Large intestine (tissue), 3 donors: ENCODE measurements around the gene TRMT44. TPM values are rescaled to one million over a fixed set of nuclear protein-coding genes. Genes with fewer than 3 reads are reported as not detected.
"Not testable (repeated sequence)": the region's sequence is repeated elsewhere in the genome, so short reads cannot be mapped to it uniquely, and the experiment has no call there.

Experiments
- DNase-seq, 2 donors: peaks; one replicate each; pipeline versions ENCODE4 v3.0.0 to v3.0.0-alpha.2; 2013
- H3K27ac ChIP-seq: one replicate; pipeline ENCODE4 v1.5.1; 2013; ENCODE audit warnings: low read length
- H3K27me3 ChIP-seq: 2 replicates; pipeline ENCODE4 v1.6.1; 2013; ENCODE audit warnings: low read length; ENCODE audit not compliant: control insufficient read depth, insufficient read depth
- H3K36me3 ChIP-seq: 2 replicates; pipeline ENCODE4 v1.6.1; 2013; ENCODE audit warnings: low read length; ENCODE audit not compliant: control insufficient read depth, insufficient read depth
- H3K4me1 ChIP-seq: one replicate; pipeline ENCODE4 v1.6.1; 2013; ENCODE audit warnings: low read length; ENCODE audit not compliant: control insufficient read depth, insufficient read depth
- H3K4me3 ChIP-seq: one replicate; pipeline ENCODE4 v1.5.1; 2013; ENCODE audit warnings: low read length
- H3K9me3 ChIP-seq: one replicate; pipeline ENCODE4 v1.6.1; 2013; ENCODE audit warnings: mild to moderate bottlenecking, low read depth, low read length, moderate library complexity; ENCODE audit not compliant: control insufficient read depth
- WGBS: methylation state at CpG from one replicate; pipeline ENCODE4 v1.1.5; 2013; ENCODE audit warnings: low lambda C conversion rate; ENCODE audit not compliant: insufficient coverage; 5-methylcytosine and 5-hydroxymethylcytosine counted together
- polyA plus RNA-seq: library from polyadenylated mRNA; unstranded; fragments of 120-200 nt; gene quantifications from one replicate; pipeline ENCODE4 v1.2.1, GENCODE V29; 2013

Gene TRMT44
- polyA plus RNA-seq, 1 donor: 13.1 TPM

DNA sequence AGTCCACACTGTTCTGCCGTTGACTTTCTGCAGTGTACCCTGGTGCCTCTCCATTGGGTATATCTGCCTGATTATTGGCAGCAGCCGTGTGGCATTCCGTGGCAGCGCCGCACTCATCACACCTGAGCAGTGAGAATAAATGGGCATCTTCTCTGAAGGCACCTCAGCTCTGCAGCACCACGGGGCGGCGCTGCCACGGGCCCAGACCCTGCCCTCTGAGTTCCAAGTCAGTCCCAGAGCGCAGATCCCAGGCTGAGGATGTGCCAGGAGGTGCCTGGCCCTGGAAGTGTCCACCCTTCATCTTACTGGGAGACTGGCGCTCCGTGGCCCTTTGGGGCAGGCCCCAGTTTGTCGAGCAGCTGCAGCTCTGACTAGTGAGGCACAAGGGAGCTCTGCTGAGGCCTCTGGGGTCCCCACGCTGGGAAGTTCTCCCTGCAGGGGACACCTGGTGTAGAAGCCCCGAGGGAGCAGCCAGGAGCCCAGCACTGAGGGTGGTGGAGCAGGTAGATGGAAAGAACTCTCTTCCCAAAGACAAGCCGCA, 36.6 kb downstream of the TRMT44 start:
- Histone ChIP-seq H3K9me3 (no peaks in the 10 kb centered on the region), H3K4me1 (peaks cover 3% of the 10 kb centered on the region), H3K27ac (no peak overlapping the region), H3K36me3 (peaks cover 24% of the 10 kb centered on the region), H3K27me3 (no peaks in the 10 kb centered on the region), H3K4me3 (no peak overlapping the region)
- no peak for DNase-seq
- no CpG with 5 or more reads among the region's 16 CpGs for WGBS

DNA sequence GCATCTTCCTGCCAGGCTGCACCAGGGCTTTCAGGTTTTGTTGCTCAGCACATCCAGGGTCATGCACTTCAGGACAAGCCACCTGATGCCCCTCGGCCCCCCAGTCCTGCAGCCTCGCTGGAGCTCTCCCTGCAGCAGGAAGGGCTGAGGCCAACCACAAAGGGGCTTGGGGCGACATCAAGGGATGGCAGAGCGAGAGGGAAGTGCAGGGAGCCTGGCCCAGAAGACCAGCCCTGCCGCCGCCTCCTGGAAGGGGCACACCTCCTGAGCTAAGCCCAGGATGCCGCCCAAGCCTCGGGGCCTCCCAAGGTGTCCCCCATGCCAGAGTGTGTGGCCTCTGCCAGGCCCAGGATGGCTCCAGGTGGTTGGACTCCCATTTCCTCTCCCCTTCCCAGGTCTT, 37.1 kb downstream of the TRMT44 start:
- peaks cover 24% of the 10 kb centered on the region for H3K36me3 ChIP-seq
- H3K4me3 ChIP-seq: no peak overlapping the region
- H3K4me1 ChIP-seq: peaks cover 3% of the 10 kb centered on the region
- no peak for DNase-seq
- no peak overlapping the region for H3K27ac ChIP-seq
- no peaks in the 10 kb centered on the region for H3K9me3 ChIP-seq
- no peaks in the 10 kb centered on the region for H3K27me3 ChIP-seq
- WGBS: no CpG with 5 or more reads among the region's 8 CpGs

DNA sequence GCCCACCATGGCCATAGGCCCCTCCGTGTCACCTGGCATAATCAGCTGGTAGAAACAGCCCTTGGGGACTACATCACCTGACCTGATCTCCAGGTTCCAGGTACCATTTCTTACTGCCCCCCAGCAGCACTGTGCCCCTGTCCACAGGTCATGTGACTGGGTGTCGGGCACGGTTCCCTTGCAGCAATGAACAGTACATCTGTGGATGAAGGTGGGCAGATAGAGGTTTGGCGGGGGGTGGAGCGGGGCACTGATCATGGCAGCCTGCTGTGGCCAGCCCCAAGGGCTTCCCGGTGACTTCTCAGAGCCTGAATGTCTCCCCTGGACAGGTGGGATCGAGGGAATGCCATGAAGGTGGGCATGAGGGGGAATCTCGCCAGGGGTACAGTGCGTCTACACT, 37.8 kb downstream of the TRMT44 start:
- WGBS: no CpG with 5 or more reads among the region's 9 CpGs
- Histone ChIP-seq H3K4me1 (no peaks in the 10 kb centered on the region), H3K27ac (no peak overlapping the region), H3K4me3 (no peak overlapping the region), H3K9me3 (no peaks in the 10 kb centered on the region), H3K27me3 (no peaks in the 10 kb centered on the region), H3K36me3 (peaks cover 24% of the 10 kb centered on the region)
- no peak for DNase-seq

DNA sequence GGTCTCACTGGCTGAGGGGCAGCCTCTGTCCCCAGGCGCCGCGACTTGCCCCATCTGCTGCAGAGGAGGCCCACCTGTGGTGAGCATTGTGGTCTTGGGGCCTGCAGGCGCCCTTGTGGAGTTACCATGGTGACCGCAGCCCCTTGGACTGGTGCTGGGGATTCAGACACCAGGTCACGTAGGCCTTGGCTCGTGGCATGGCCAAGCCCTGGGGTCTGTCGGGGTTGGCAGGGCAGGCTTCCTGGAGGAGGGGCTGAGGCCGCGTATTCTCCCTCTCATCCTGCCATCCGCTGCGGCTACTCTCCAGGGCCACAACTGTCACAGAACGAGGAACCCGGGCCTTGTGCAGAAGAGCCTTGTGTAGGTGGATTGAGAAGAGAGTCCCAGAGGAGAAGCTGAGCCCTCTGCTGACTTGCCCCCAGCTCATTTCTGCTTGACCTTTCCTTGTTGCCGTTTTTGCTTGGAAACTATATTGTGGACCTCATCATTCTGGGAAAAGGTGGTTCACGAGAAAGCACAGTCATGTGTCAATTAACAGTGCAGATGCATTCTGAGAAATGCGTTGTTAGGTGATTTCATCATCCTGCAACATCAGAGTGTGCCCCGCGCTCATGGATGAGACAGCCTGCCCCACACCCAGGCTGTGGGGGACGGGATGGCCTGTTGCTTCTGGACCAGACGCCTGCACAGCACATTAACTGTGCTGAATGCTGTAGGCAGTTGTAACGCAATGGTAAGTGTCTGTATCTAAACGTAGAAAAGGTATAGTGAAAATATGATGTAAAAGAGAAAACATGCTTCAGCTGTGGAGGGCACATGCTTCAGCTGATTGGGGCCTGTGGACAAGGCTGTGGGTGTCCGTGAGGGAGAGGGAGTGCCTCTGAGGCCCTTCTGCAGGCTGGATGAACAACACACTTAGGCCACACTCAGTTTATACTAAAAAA, 38.5 kb downstream of the TRMT44 start:
- Histone ChIP-seq H3K4me3 (no peak overlapping the region), H3K36me3 (peaks cover 24% of the 10 kb centered on the region), H3K4me1 (no peaks in the 10 kb centered on the region), H3K27me3 (no peaks in the 10 kb centered on the region), H3K9me3 (no peaks in the 10 kb centered on the region), H3K27ac (no peak overlapping the region)
- WGBS: 90% methylated on average over 4 of the region's 24 CpGs
- no peak for DNase-seq

DNA sequence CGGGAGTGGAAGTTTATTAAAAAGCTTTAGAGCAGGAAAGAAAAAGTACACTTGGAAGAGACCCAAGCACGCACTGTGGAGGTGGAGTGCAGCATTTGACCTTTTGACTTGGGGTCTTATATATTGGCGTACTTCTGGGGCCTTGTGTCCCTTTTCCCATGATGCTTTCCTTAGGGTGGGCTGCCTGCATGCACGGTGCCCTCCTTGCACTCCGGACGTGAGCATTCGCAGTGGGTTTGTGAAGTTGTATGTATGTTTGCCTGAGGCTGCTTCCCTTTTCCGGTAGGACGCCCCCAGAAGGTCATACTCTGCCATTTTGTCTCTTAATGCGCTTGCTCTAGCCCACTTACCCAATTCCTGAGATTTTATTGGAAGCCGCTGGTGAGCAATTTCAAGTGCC, 39.6 kb downstream of the TRMT44 start:
- WGBS: no CpG with 5 or more reads among the region's 11 CpGs
- Histone ChIP-seq H3K27me3 (no peaks in the 10 kb centered on the region), H3K4me1 (no peaks in the 10 kb centered on the region), H3K9me3 (no peaks in the 10 kb centered on the region), H3K36me3 (peaks cover 24% of the 10 kb centered on the region), H3K4me3 (no peak overlapping the region), H3K27ac (no peak overlapping the region)
- no peak for DNase-seq

DNA sequence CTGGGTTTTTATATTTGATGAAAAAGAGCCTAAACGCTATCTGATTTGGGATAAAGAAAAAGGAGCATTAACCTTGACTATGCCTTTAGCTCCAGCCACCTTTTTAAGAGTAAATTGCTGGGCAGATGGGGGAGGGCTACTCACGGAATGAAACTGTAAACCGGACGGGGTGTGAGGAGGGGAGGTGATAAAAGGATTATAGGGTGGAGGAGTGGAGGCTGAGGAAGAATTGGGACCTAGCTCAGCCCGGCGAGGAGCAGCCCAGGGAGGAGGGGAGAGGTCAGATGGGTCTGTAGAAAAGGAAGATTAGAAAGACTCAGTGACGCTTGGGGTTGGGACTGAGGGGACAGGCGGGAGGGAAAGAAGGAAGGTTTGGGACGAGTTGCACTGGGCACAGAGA, 46.1 kb downstream of the TRMT44 start:
- WGBS: 8% methylated on average over 2 of the region's 9 CpGs
- not testable (repeated sequence) for H3K27me3 ChIP-seq, H3K9me3 ChIP-seq, H3K4me3 ChIP-seq, H3K4me1 ChIP-seq, H3K27ac ChIP-seq, DNase-seq, H3K36me3 ChIP-seq

DNA sequence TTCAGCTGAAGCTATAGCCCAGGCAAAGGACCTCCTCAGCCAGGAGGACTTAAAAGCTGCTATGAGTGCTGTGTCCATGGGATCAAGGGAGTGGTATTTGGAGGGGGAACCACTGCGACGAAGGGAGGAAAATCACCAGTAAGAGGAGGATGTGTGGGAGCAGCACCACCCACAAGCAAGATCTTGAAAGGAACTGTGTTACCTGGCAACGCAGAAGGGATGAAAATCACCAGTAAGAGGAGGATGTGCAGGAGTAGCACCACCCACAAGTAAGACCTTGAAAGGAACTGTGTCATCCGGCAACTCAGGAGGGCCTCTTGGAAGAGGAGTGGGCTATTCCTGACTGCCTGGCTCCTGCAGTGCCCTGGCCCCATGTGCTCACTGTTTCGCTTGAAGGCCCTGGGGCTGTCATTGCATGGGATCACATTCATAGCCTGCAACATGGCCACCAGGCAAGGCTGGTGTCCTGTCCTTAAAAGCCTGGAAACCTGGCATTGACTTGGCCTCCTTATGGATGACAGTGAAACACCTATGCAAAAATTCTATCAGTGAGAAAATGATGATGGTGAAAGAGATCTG, 48.3 kb downstream of the TRMT44 start:
- Histone ChIP-seq H3K4me1 (no peaks in the 10 kb centered on the region), H3K4me3 (no peak overlapping the region), H3K27me3 (no peaks in the 10 kb centered on the region), H3K36me3 (no peaks in the 10 kb centered on the region), H3K9me3 (no peaks in the 10 kb centered on the region), H3K27ac (no peak overlapping the region)
- WGBS: no CpG with 5 or more reads among the region's 5 CpGs
- no peak for DNase-seq

DNA sequence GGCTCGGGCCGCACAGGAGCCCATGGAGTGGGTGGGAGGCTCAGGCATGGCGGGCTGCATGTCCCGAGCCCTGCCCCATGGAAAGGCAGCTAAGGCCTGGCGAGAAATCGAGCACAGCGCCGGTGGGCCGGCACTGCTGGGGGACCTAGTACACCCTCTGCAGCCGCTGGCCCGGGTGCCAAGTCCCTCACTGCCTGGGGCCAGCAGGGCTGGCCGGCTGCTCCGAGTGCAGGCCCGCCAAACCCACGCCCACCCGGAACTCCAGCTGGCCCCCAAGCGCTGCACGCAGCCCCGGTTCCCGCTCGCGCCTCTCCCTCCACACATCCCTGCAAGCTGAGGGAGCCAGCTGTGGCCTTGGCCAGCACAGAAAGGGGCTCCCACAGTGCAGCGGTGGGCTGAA, 50.9 kb downstream of the TRMT44 start:
- not testable (repeated sequence) for H3K4me3 ChIP-seq, DNase-seq, H3K27ac ChIP-seq, H3K4me1 ChIP-seq, H3K36me3 ChIP-seq, H3K27me3 ChIP-seq, H3K9me3 ChIP-seq
- WGBS: no CpG with 5 or more reads among the region's 23 CpGs

DNA sequence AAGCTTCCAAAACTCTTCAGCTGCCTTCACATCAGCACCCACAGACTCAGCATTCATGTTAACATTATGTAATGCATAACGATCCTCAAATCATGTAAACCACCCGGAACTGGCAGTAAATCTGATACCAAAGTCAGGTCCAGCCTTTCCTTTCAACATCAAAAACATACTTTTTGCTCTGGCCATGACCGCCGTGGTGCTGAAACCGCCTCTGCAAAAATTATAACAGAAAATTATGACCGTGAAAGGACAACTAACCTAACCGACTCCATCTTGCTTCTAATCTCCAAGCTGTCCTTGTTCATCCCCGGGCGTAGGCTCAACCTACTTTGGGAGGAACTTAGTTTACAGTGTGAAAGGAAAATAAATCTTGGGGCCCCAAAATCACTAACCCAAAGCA, 51.6 kb downstream of the TRMT44 start:
- H3K9me3 ChIP-seq: no peaks in the 10 kb centered on the region
- H3K36me3 ChIP-seq: no peaks in the 10 kb centered on the region
- no peak overlapping the region for H3K4me3 ChIP-seq
- no peak overlapping the region for H3K27ac ChIP-seq
- H3K4me1 ChIP-seq: no peaks in the 10 kb centered on the region
- no peak for DNase-seq
- 100% methylated on average over 1 of the region's 9 CpGs for WGBS
- no peaks in the 10 kb centered on the region for H3K27me3 ChIP-seq

DNA sequence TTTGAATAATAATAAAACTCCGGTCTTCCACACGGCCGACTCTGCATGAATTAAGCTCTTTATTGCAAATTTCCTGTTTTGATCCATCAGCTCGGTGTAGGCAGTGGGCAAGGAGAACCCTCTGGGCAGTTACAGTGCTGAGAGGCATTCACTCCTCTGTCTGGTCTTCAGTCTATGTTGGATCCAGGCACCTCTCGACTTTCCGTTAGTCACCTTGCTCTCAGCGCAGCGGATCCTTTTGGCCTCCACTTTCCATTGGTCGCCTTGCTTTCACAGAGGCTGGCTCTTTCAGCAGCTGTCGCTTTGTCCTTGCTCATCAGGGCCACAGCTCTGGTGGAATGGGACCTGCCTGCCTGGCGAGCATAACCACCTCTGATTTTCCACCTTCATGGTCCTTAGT, 52.9 kb downstream of the TRMT44 start:
- Histone ChIP-seq H3K4me3 (no peak overlapping the region), H3K36me3 (no peaks in the 10 kb centered on the region), H3K27me3 (no peaks in the 10 kb centered on the region), H3K9me3 (no peaks in the 10 kb centered on the region), H3K4me1 (no peaks in the 10 kb centered on the region), H3K27ac (no peak overlapping the region)
- WGBS: 88% methylated on average over 3 of the region's 11 CpGs
- DNase-seq: no peak
